Ecto neural progenitor cell (in vitro differentiated cells): ENCODE data around the gene DISP3.

ENCODE experiments used
- DNase-seq: peaks from one replicate; pipeline ENCODE4 v3.0.0-alpha.2; 2018; ENCODE audit warnings: low spot score

Gene DISP3

GRCh38 chr1:11543796-11544195, 64.8 kb downstream of the DISP3 start:
- DNase-seq, result no peak

- no peak for DNase-seq
These were observed 67.5 kb downstream of the DISP3 start for GRCh38 chr1:11546456-11546855.

GRCh38 chr1:11550664-11551283, 71.8 kb downstream of the DISP3 start:
- DNase-seq, result peak; percentile 89

- DNase-seq, result no peak
These were observed 79.3 kb downstream of the DISP3 start for GRCh38 chr1:11558276-11558675.

GRCh38 chr1:11558871-11559590, 80.1 kb downstream of the DISP3 start:
- DNase-seq, result no peak

GRCh38 chr1:11559591-11559970, 80.6 kb downstream of the DISP3 start:
- no peak for DNase-seq

GRCh38 chr1:11560061-11560460, 81.1 kb downstream of the DISP3 start:
- DNase-seq, result no peak

- no peak for DNase-seq
These were observed 82.8 kb downstream of the DISP3 start for GRCh38 chr1:11561740-11562139.

- DNase-seq, result no peak
These were observed 83.7 kb downstream of the DISP3 start for GRCh38 chr1:11562664-11563063.

GRCh38 chr1:11563560-11564069, 84.7 kb downstream of the DISP3 start:
- peak; percentile 73 for DNase-seq

GRCh38 chr1:11564237-11564636, 85.3 kb downstream of the DISP3 start:
- DNase-seq, result no peak

GRCh38 chr1:11566042-11566850, 87.3 kb downstream of the DISP3 start:
- DNase-seq, result no peak

GRCh38 chr1:11567244-11568065, 88.5 kb downstream of the DISP3 start:
- DNase-seq, result no peak

GRCh38 chr1:11568687-11569086, 89.7 kb downstream of the DISP3 start:
- DNase-seq, result no peak

- DNase-seq, result no peak
These were observed 90.6 kb downstream of the DISP3 start for GRCh38 chr1:11569551-11569950.

- DNase-seq, result no peak
These were observed 91.0 kb downstream of the DISP3 start for GRCh38 chr1:11569954-11570353.

- no peak for DNase-seq
These were observed 91.9 kb downstream of the DISP3 start for GRCh38 chr1:11570821-11571380.

GRCh38 chr1:11571906-11572616, 93.1 kb downstream of the DISP3 start:
- peak; percentile 65 for DNase-seq

- no peak for DNase-seq
These were observed 94.2 kb downstream of the DISP3 start for GRCh38 chr1:11573116-11573692.

- DNase-seq, result no peak
These were observed 96.6 kb downstream of the DISP3 start for GRCh38 chr1:11575553-11575952.
